HG03045 (cell line): Measurements from ENCODE around the gene ANKRD39.
"Not testable (repeated sequence)": the region's sequence is repeated elsewhere in the genome, so short reads cannot be mapped to it uniquely, and the experiment has no call there.

Experiments used
- ATAC-seq: cut with Tn5 transposase; IDR thresholded peaks from one replicate; pipeline ENCODE4 v1.9.1; 2021; ENCODE audit warnings: mild to moderate bottlenecking, moderate library complexity; ENCODE audit not compliant: unreplicated experiment

The ANKRD39 gene

GRCh38 chr2:96857667-96858372 is at the start of gene ANKRD39:
Gene ANKRD39 (minus strand): TSS chr2:96858016. CDS start chr2:96857987, 29 bp downstream.
- peak; percentile 94 for ATAC-seq

GRCh38 chr2:96906729-96907114 is 48.9 kb upstream of the ANKRD39 start:
- ATAC-seq: no peak

GRCh38 chr2:96903815-96904214 is 46.0 kb upstream of the ANKRD39 start:
- ATAC-seq: no peak

GRCh38 chr2:96903318-96903717 is 45.5 kb upstream of the ANKRD39 start:
- ATAC-seq: no peak

GRCh38 chr2:96900237-96900636 is 42.4 kb upstream of the ANKRD39 start:
- no peak for ATAC-seq

DNA sequence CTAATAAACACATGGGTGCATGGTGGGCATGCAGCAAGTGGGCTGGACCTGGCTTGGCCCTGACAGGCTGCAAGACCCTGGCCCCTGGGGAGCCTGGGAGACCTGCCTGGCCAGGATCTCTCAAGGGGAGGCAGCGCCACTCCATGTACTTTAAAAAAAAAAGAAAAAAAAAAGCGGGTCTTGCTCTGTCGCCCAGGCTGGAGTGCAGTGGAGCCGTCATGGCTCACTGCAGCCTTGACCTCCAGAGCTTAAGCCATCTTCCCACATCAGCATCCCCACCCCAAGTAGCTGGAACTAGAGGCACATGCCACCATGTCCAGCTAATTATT is 41.6 kb upstream of the ANKRD39 start:
- no peak for ATAC-seq

- ATAC-seq: no peak
Measured at GRCh38 chr2:96898641-96899412, 41.0 kb upstream of the ANKRD39 start.

- no peak for ATAC-seq
Measured at GRCh38 chr2:96898135-96898505, 40.3 kb upstream of the ANKRD39 start.

GRCh38 chr2:96897491-96898134 is 39.8 kb upstream of the ANKRD39 start:
- no peak for ATAC-seq

DNA sequence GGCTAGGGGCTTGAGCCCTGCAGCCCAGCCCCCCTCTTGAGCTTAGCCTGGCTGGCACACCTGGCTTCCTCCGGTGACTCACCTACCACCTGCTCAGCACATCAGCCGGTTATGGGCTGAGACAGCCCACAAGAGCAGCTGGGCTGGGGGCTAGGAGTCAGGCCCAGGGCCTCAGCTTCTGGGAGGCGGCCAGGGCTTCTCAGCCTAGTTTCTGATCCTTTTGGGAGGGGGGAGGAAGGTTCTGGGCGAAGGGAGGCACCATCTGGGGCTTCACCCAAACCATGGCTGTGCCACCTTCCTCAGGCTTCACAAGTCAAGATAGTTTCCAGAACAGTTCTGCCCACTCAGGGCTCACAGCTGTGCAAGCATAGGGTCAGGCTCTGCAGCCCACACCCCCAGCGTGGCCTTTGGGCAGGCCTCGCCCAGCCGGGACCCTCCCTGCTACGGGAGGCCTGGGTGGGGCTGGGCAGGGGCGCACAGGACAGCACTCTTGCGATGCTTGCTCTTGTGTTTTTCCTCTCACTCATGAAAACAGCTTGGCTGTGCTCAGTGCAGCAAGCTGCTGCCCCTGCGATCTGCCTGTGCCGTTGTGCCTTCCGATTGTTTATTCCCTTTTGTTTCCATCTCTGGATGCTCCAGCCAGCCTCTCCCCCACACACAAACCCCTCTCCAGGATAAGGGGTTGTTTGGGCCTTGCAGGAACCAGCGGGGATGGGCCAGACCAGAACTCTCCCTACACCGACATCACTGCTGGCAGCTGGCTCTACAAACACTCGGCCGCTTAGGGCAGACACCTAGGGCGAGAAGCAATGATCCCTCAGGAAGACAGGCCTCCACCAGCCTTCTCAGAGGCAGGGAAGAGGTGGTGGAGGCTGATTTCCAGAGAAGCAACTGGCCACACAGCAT is 38.2 kb upstream of the ANKRD39 start:
- no peak for ATAC-seq

GRCh38 chr2:96895032-96895745 is 37.4 kb upstream of the ANKRD39 start:
- ATAC-seq: no peak

DNA sequence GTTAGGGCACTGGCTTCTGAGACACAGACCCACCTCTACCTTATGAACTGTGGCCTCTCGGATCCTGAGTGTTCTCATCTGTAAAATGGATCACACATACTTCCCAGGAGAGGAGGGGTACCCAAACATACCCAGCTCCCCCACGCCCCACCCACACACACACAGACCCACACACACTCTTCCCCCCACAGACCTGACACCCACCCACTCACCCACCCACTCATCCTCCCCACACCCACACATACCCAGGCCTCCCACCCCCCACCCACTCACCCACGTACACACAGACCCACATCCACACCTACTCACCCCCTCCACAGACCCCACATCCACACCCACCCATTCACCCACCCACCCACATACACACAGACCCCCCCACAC is 36.3 kb upstream of the ANKRD39 start:
- ATAC-seq: no peak

- no peak for ATAC-seq
Measured at GRCh38 chr2:96893289-96894150, 35.7 kb upstream of the ANKRD39 start.

- ATAC-seq: no peak
Measured at GRCh38 chr2:96891591-96892333, 33.9 kb upstream of the ANKRD39 start.

DNA sequence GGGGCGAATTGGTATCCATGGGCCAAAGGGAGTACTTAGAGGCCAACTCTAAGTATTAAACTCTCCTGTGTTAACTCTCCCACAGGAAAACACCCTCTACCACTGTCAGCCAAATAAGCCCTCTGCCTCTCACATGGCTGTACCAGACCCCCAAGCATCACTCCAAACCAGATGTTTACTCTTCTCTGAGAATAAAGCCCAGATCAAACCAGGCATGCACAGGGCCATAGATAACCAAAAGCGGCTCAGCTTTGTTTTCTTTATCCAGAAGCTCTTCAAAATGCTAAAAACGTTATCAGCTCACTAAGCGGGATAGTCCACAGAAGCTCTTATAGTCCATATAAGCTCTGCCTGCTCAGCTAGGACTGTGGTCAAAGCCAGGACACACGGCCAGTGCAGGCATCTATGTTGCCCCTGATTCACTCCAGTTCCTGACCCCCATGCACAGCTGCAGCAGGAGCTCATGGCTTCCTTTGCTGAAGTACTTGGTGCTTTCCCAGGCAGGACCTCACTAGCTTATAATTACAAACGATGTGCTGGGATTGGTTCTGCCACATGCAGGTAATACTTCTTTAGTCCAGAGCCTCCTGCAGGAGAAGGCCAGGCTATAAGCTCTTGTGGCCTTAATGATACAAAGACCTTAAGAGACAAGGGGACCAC is 33.0 kb upstream of the ANKRD39 start:
- ATAC-seq: no peak

- no peak for ATAC-seq
Measured at GRCh38 chr2:96890252-96890651, 32.4 kb upstream of the ANKRD39 start.

GRCh38 chr2:96889502-96889901 is 31.7 kb upstream of the ANKRD39 start:
- ATAC-seq: not testable (repeated sequence)
